ENCODE measurements around the gene SGSM2.

The SGSM2 gene

GRCh38 chr17:2387086-2388019 lies 50.1 kb downstream of the SGSM2 start:
- DNase-seq (ENCODE audit: low read depth) = no peak

- no peak for DNase-seq (ENCODE audit: low read depth)
Observed at GRCh38 chr17:2388020-2388682, 50.9 kb downstream of the SGSM2 start.

- no peak for DNase-seq (ENCODE audit: low read depth)
Observed at GRCh38 chr17:2388683-2389055, 51.4 kb downstream of the SGSM2 start.

GRCh38 chr17:2390199-2390836 lies 53.0 kb downstream of the SGSM2 start:
- DNase-seq (ENCODE audit: low read depth) = no peak

- no peak for DNase-seq (ENCODE audit: low read depth)
Observed at GRCh38 chr17:2391597-2392251, 54.4 kb downstream of the SGSM2 start.

- peak; percentile 97 for DNase-seq (ENCODE audit: low read depth)
Observed at GRCh38 chr17:2392252-2393173, 55.2 kb downstream of the SGSM2 start.

- peak; percentile 84 for DNase-seq (ENCODE audit: low read depth)
Observed at GRCh38 chr17:2393174-2393953, 56.1 kb downstream of the SGSM2 start.

- no peak for DNase-seq (ENCODE audit: low read depth)
Observed at GRCh38 chr17:2393954-2394749, 56.9 kb downstream of the SGSM2 start.

GRCh38 chr17:2394775-2395201 lies 57.5 kb downstream of the SGSM2 start:
- DNase-seq (ENCODE audit: low read depth) = no peak

GRCh38 chr17:2395258-2396181 lies 58.2 kb downstream of the SGSM2 start:
- DNase-seq (ENCODE audit: low read depth) = peak; percentile 65

- no peak for DNase-seq (ENCODE audit: low read depth)
Observed at GRCh38 chr17:2396192-2396567, 58.9 kb downstream of the SGSM2 start.

- peak; percentile 99 for DNase-seq (ENCODE audit: low read depth)
Observed at GRCh38 chr17:2396568-2397246, 59.4 kb downstream of the SGSM2 start.

GRCh38 chr17:2397247-2398171 lies 60.2 kb downstream of the SGSM2 start:
- no peak for DNase-seq (ENCODE audit: low read depth)

- no peak for DNase-seq (ENCODE audit: low read depth)
Observed at GRCh38 chr17:2398182-2398581, 60.9 kb downstream of the SGSM2 start.

GRCh38 chr17:2398655-2399571 lies 61.6 kb downstream of the SGSM2 start:
- peak; percentile 79 for DNase-seq (ENCODE audit: low read depth)

All from iris pigment epithelial cell (primary cell).